Ishikawa (cell line): ENCODE results near the gene SLC46A2.

ENCODE experiments used
- CEBPB ChIP-seq: IDR thresholded peaks from 2 replicates; pipeline ENCODE4 v1.6.1; 2012
- CREB1 ChIP-seq: IDR thresholded peaks from 2 replicates; pipeline ENCODE4 v1.6.1; 2012; ENCODE audit warnings: low read depth
- EP300 ChIP-seq: IDR thresholded peaks from 2 replicates; pipeline ENCODE4 v1.6.1; 2012; ENCODE audit warnings: borderline replicate concordance
- NFIC ChIP-seq: IDR thresholded peaks from 2 replicates; pipeline ENCODE4 v1.6.1; 2012
- RAD21 ChIP-seq: IDR thresholded peaks from 2 replicates; pipeline ENCODE4 v1.6.1; 2012; ENCODE audit warnings: low read depth
- TAF1 ChIP-seq: IDR thresholded peaks from 2 replicates; pipeline ENCODE4 v1.6.1; 2012; ENCODE audit warnings: low read depth, mild to moderate bottlenecking
- ZBTB7A ChIP-seq: IDR thresholded peaks from 2 replicates; pipeline ENCODE4 v1.6.1; 2012; ENCODE audit warnings: low read depth
- TF ChIP-seq, protein P1 (sequence below): IDR thresholded peaks from 2 replicates; pipeline ENCODE4 v1.6.1; 2012; ENCODE audit warnings: low read depth, mild to moderate bottlenecking

DNA sequence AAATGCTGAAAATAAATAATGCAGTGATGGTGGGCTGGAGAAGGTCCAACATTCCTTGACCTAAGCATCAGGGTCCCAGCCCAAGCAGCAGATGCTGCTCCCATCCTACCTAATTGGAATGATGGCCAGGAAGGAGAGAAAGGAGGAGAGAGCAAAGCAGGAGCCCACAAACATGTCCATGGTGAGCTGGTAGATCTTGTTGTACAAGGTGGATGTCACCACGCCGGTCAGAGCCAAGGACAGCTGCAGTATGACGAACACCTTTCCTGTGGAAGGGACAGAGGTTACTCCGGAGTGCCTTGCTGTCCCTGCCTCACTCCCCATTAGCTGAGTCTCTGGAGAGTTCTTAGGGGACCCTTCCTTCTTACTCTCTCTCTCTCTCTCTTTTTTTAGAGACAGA lies 4.3 kb downstream of the SLC46A2 start:
- TF ChIP-seq CEBPB (no peak), EP300 (no peak), CREB1 (no peak), ZBTB7A (no peak), RAD21 (no peak), TAF1 (no peak), NFIC (no peak)
- TF ChIP-seq, protein P1, sequence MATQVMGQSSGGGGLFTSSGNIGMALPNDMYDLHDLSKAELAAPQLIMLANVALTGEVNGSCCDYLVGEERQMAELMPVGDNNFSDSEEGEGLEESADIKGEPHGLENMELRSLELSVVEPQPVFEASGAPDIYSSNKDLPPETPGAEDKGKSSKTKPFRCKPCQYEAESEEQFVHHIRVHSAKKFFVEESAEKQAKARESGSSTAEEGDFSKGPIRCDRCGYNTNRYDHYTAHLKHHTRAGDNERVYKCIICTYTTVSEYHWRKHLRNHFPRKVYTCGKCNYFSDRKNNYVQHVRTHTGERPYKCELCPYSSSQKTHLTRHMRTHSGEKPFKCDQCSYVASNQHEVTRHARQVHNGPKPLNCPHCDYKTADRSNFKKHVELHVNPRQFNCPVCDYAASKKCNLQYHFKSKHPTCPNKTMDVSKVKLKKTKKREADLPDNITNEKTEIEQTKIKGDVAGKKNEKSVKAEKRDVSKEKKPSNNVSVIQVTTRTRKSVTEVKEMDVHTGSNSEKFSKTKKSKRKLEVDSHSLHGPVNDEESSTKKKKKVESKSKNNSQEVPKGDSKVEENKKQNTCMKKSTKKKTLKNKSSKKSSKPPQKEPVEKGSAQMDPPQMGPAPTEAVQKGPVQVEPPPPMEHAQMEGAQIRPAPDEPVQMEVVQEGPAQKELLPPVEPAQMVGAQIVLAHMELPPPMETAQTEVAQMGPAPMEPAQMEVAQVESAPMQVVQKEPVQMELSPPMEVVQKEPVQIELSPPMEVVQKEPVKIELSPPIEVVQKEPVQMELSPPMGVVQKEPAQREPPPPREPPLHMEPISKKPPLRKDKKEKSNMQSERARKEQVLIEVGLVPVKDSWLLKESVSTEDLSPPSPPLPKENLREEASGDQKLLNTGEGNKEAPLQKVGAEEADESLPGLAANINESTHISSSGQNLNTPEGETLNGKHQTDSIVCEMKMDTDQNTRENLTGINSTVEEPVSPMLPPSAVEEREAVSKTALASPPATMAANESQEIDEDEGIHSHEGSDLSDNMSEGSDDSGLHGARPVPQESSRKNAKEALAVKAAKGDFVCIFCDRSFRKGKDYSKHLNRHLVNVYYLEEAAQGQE: no peak
